Lower leg skin (tissue), 3 donors: ENCODE data around the gene TTC34.

Experiments used
- CTCF ChIP-seq, 3 donors: fragments of 450-650 bp; IDR thresholded peaks; one replicate each; pipeline ENCODE4 v1.5.1; 2016; ENCODE audit warnings: antibody characterized with exemption in 3 of 3, mild to moderate bottlenecking in 3 of 3, moderate library complexity in 2 of 3
- POLR2A ChIP-seq, 2 donors: fragments of 450-650 bp; IDR thresholded peaks; one replicate each; pipeline ENCODE4 v1.6.1; 2016 to 2017; ENCODE audit warnings: antibody characterized with exemption in 2 of 2, mild to moderate bottlenecking in 1 of 2, moderate library complexity in 1 of 2

- TF ChIP-seq POLR2A (IDR thresholded peaks at IDR 0.05): no peak
- TF ChIP-seq CTCF (IDR thresholded peaks at IDR 0.05): no peak
Observed at GRCh38 chr1:2797741-2798016, 3.8 kb downstream of the TTC34 start.
